GM10847 (cell line): Measurements from ENCODE around the gene BCL6B.

Experiments used
- POLR2A ChIP-seq: IDR thresholded peaks from 2 replicates; pipeline ENCODE4 v1.6.1; 2011; ENCODE audit not compliant: insufficient read length; ENCODE audit errors: extremely low read depth

Gene BCL6B

GRCh38 chr17:7019839-7020519, 2.9 kb upstream of the BCL6B start:
- TF ChIP-seq POLR2A, result no peak

- no peak for TF ChIP-seq POLR2A
Observed at GRCh38 chr17:7020894-7021664, 1.8 kb upstream of the BCL6B start.

- TF ChIP-seq POLR2A, result peak; percentile 18
Observed at GRCh38 chr17:7021993-7022778, 664 bp upstream of the BCL6B start.

- TF ChIP-seq POLR2A, result no peak
Observed at GRCh38 chr17:7023576-7024401, 939 bp downstream of the BCL6B start.

- TF ChIP-seq POLR2A, result no peak
Observed at GRCh38 chr17:7024402-7024785, 1.5 kb downstream of the BCL6B start.

GRCh38 chr17:7025245-7025644, 2.4 kb downstream of the BCL6B start:
- TF ChIP-seq POLR2A, result no peak

- TF ChIP-seq POLR2A, result no peak
Observed at GRCh38 chr17:7026471-7027115, 3.7 kb downstream of the BCL6B start.

GRCh38 chr17:7027335-7027734, 4.5 kb downstream of the BCL6B start:
- no peak for TF ChIP-seq POLR2A

GRCh38 chr17:7029096-7029495, 6.2 kb downstream of the BCL6B start:
- no peak for TF ChIP-seq POLR2A

GRCh38 chr17:7029659-7030058, 6.8 kb downstream of the BCL6B start:
- TF ChIP-seq POLR2A, result no peak

GRCh38 chr17:7034955-7035590, 12.2 kb downstream of the BCL6B start:
- TF ChIP-seq POLR2A, result no peak

- TF ChIP-seq POLR2A, result peak; percentile 79
Observed at GRCh38 chr17:7035591-7036368, 12.9 kb downstream of the BCL6B start, which contains the start of gene SLC16A13. Gene SLC16A13 (plus strand): TSS chr17:7036015. CDS start chr17:7036383, 368 bp downstream.

- no peak for TF ChIP-seq POLR2A
Observed at GRCh38 chr17:7038025-7038862, 15.4 kb downstream of the BCL6B start.

GRCh38 chr17:7039832-7040231, 17.0 kb downstream of the BCL6B start:
- no peak for TF ChIP-seq POLR2A
